ENCODE measurements around the gene NLN.
"Not testable (repeated sequence)": the region's sequence is repeated elsewhere in the genome, so short reads cannot be mapped to it uniquely, and the experiment has no call there.

NLN gene

DNA sequence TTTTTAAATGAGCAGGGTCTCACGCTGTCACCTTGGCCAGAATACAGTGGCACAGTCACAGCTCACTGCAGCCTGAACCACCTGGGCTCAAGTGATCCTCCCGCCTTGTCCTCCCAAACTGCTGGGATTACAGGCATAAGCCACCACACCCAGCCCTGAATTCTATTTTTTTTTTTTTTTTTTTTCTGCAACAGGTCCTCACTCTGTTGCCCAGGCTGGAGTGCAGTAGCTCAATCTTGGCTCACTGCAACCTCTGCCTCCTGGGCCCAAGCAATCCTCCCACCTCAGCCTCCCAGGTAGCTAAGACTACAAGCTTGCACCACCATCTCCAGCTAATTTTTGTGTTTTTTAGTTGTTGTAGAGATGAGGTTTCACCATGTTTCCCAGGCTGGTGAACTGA, 51.0 kb downstream of the NLN start:
- DNase-seq (ENCODE audit: low read depth, low spot score): not testable (repeated sequence)

- peak; percentile 70 for DNase-seq (ENCODE audit: low read depth, low spot score)
Observed at GRCh38 chr5:65774346-65774745, 52.3 kb downstream of the NLN start.

DNA sequence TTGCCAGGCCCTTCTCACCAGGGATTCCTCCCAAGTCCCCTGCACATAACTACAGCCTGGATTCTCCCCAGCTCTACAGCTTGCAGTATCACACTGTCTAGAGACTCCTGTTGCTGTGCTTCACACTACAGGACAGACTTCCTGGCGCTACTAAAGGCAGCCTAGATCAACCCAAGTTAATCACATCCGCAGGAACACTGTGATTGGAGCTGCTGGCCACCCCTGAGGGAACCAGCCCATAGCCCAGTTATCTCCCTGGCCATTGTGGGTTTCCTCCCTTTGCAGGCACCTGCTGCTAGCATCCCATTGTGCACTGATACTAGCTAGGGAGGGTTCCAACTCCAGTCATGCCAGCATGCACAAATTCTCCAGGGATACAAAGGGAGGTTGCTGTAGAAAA, 53.5 kb downstream of the NLN start:
- no peak for DNase-seq (ENCODE audit: low read depth, low spot score)

GRCh38 chr5:65776441-65777141, 54.6 kb downstream of the NLN start:
- DNase-seq (ENCODE audit: low read depth, low spot score): peak; percentile 75

DNA sequence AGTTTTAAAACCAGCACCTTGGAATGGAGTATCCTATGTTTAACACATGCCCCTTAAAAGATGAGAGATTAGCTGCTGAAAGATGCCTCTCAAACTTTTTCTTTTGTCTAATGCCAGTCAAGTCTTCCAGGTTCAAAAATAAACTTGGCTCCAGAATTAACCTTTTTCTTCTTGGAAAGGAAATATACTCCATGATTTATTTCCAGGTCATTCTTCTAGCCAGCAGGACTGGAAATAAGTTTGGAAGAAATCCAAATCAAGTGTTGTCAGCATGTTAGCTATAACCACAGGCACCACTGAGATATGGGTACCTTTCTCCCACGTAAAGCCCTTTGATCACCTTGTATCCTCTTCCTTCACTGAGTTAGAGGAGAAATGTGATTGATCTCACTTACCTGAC, 56.1 kb downstream of the NLN start:
- DNase-seq (ENCODE audit: low read depth, low spot score): peak; percentile 22

- DNase-seq (ENCODE audit: low read depth, low spot score): no peak
Observed at GRCh38 chr5:65779643-65780042, 57.6 kb downstream of the NLN start.

DNA sequence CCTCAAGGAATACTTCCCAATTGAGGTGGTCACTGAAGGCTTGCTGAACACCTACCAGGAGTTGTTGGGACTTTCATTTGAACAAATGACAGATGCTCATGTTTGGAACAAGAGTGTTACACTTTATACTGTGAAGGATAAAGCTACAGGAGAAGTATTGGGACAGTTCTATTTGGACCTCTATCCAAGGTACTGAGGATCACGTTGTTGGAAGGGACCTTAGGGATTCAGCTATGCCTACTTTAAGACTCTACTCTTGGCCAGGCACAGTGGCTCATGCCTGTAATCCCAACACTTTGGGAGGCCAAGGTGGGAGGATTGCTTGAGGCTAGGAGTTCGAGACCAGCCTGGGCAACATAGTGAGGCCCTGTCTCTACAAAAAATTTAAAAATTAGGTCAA, 66.3 kb downstream of the NLN start:
- not testable (repeated sequence) for DNase-seq (ENCODE audit: low read depth, low spot score)

DNA sequence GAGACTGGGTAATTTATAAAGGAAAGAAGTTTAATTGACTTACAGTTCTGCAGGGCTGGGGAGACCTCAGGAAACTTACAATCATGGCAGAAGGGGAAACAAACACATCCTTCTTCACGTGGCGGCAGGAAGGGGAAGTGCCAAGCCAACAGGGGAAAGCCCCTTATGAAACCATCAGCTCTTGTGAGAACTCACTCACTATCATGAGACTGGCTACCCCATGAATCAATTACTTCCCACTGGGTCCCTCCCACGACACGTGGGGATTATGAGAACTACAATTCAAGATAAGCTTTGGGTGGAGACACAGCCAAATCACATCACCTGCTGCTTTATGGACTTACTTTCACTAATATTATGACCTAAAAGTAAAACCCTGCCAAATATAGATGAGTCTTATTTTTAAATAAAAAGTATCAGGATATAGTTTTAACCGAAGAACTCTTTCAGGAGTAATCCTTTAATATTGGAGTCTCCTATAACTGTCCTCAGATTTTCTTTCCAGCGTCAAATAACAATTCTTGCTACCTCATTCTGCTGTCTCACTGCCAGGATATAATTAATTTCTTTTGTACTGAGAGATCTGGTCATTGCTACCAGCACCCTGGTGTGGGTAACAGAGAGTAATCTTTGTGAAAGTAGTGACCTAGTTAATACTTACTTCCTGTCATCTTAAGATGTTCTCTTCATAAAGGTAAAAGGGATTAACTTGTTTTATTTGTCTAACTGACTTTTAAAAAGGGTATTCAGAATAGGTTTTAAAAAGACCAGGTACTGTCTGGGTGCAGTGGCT, 68.6 kb downstream of the NLN start:
- DNase-seq (ENCODE audit: low read depth, low spot score): no peak

- DNase-seq (ENCODE audit: low read depth, low spot score): peak; percentile 87
Observed at GRCh38 chr5:65791712-65792673, 70.0 kb downstream of the NLN start.

DNA sequence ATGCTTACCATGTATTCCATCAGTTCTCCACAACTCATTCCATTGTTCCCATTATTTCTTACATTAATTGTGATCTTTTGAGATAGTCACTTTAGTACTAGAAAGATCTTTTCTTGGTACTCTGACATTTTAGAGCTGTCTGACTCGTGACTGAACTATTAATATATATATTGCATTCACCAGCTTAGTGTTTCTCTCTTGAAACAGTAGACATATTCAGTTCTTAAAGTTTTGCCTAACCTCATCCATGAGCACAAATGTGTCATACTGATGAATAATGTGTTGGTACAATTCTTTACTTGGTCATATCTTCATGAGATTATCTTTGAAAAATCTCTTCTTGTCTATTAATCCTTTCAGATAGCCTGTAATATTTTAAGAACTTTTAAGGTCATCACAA, 74.3 kb downstream of the NLN start:
- DNase-seq (ENCODE audit: low read depth, low spot score): no peak

DNA sequence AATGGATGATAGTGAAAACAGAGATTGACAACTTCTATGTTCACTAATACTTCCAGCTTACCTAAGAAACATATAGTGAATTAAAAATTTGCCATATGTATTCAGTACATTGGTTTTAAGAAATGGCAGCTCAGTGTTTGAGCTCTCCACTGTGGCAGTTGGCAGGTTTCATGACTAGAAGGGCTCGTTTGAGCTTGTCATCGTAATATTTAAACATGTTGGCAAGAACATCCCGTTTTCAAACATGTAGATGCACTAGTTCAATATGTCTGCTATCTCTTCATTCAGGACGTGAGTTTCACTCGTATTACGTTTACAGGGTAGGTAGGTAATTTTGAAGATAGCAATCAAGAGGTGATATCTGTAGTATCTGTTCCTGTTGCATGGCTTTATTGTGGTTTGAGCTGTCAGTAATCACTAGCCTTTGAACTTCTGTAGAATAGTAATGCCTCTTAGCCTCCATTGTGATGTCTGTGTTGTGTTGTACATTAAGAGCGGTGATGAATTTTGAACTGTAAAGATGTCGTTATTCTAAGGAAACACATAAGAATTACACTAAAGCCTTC, 74.8 kb downstream of the NLN start:
- no peak for DNase-seq (ENCODE audit: low read depth, low spot score)

DNA sequence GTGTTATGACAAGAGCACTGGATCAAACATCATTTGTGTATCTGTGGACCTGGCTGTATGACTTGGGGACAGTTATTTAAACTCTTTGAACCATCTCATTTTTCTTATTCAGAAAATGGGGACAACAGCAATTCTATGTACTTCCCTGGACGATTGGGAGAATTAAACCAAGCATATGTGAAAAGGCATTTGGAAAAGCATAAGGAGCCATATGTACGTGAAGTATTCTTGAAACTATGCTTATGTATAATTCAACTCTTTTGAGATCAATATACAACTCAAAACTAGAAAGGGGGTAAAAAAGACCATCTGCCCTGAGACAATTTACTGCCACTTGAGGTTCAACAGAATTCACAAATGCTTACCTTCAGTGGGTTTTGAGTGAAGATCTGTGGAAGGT, 75.5 kb downstream of the NLN start:
- no peak for DNase-seq (ENCODE audit: low read depth, low spot score)

DNA sequence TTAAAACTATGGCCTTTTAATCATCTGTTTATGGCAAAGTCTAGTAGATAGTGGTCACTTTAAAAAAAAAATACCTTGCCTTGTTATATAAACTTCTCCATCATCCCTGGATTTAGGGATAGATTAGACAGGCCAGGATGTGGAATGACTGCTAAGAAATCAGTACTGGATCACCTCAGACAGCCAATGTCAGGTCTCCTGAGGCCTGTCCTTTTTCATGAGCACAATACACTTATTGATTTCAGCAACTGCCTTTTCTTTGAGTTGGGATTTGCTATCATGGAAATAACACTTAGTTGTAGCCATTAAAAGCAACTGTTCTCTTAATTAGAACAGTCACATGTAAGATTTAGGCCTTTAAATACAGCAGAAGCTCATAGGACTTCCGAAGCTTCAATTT, 77.9 kb downstream of the NLN start:
- DNase-seq (ENCODE audit: low read depth, low spot score): no peak

GRCh38 chr5:65800775-65801174, 78.8 kb downstream of the NLN start:
- peak; percentile 48 for DNase-seq (ENCODE audit: low read depth, low spot score)

GRCh38 chr5:65801352-65801783, 79.4 kb downstream of the NLN start:
- DNase-seq (ENCODE audit: low read depth, low spot score): peak; percentile 88

GRCh38 chr5:65802080-65802479, 80.1 kb downstream of the NLN start:
- no peak for DNase-seq (ENCODE audit: low read depth, low spot score)

DNA sequence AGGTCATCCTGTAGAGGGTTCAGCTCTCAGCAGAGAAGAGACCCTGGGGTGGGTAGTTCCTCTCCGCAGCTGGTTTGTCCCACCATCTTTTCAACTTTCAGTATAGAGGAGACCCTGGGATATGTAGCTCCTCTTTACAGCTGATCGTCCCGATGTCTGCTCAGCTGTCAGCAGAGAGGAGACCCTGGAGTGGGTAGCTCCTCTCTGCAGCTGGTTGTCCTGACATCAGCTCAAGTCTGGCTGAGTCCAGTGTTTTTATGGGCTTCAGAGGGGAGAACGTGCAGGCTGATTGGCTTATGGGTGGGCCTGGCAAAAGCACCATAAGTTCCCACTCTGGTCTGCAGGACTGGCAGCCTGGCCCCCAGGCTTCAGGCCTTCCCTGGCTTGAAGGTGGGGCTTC, 80.8 kb downstream of the NLN start:
- no peak for DNase-seq (ENCODE audit: low read depth, low spot score)

DNA sequence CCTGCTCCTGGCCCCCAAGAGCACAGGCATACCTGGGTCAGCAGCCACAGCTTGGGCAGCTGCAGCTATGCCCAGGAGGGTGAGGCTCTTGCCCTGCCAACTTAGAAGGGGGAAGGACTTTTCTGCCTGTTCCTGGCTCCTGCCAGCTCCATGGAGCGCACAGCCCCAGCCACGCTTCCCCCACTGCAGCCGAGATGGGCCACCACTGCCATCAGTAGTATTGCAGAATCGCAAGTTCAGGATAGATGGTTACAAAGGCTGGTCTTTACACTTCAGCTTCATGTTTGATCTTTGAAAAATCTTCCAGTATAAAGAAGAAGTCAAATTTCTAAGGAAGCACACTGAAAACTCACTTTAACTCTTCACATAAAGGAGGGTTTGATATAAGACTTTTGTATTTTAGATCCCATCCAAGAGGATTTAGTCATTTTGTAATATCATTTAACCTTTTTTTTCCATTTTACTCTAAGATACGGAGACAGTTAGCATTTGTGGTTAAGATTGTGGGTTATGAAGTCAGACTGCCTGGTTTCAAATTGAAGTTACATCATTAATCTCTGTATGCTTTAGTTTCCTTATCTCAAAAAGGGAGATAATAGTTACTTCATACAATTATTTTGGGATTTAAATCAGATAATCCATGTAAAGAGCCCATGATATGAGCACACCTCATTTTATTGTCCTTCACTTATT, 81.8 kb downstream of the NLN start:
- DNase-seq (ENCODE audit: low read depth, low spot score): peak; percentile 34

- no peak for DNase-seq (ENCODE audit: low read depth, low spot score)
Observed at GRCh38 chr5:65805089-65805488, 83.1 kb downstream of the NLN start.

DNA sequence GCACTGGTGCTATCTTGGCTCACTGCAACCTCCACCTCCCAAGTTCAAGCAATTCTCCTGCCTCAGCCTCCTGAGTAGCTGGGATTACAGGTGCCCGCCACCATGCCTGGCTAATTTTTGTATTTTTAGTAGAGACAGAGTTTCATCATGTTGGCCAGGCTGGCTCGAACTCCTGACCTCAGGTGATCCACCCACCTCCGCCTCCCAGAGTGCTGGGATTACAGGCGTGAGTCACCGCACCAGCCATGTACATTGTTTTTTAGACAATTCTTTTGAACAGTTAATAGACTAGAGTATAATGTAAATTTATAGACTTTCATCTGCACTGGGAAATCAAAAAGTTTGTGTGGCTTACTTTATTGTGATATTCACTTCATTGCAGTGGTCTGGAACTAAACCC, 85.5 kb downstream of the NLN start:
- not testable (repeated sequence) for DNase-seq (ENCODE audit: low read depth, low spot score)

DNA sequence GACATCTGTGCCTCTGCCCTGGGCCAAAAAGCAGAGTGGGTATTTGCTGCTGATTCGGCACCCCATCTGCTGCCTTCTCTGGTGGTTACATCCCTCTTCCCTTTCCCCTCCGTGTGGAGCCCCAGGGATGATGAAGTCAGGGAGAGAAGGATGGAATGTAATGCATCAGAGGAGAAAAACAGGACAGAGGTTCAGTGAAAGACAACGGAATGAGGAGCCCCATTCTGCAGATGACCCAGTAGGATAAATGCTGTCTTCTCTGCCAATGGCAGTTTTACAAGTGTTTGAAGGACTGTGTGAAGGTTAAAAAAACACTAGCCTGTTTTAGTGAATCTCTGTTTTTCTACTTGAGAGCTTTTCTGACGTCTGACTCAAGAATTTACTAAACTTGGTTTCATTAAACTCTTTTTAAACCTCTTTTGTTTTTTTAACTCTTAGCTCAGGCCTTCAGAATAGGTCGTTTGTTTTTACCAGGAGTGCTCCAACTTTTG, 86.3 kb downstream of the NLN start:
- DNase-seq (ENCODE audit: low read depth, low spot score): peak; percentile 45

Data from astrocyte of the hippocampus (primary cell).